GM23338 (cell line): ENCODE data around the gene HERC2. TPM values are rescaled to one million over a fixed set of nuclear protein-coding genes. Genes with fewer than 3 reads are reported as not detected.

ENCODE experiments used
- ATAC-seq: fragments of 200-7000 bp; cut with Tn5 transposase; 3 replicates; pipeline ENCODE4 v1.9.1; 2020
- DNase-seq: peaks from one replicate; pipeline ENCODE4 v3.0.0-alpha.2; 2015; ENCODE audit warnings: low spot score
- H2AFZ ChIP-seq: fragments of 200-600 bp; sonication (generic); 2 replicates; pipeline ENCODE4 v1.8.0; 2016; ENCODE audit warnings: antibody characterized with exemption, mild to moderate bottlenecking, moderate library complexity
- H3F3A ChIP-seq: fragments of 200-600 bp; sonication (generic); replicated peaks from 2 replicates; pipeline ENCODE4 v1.8.0; 2017; ENCODE audit warnings: antibody characterized with exemption, mixed run types, low read depth
- H3K27ac ChIP-seq: fragments of 200-600 bp; sonication (generic); 2 replicates; pipeline ENCODE4 v1.6.1; 2016; ENCODE audit warnings: low read depth
- H3K27me3 ChIP-seq: fragments of 200-600 bp; sonication (generic); 2 replicates; pipeline ENCODE4 v1.8.0; 2016; ENCODE audit warnings: mild to moderate bottlenecking, mixed run types, moderate library complexity; ENCODE audit not compliant: insufficient read depth
- H3K36me3 ChIP-seq: fragments of 200-600 bp; sonication (generic); 2 replicates; pipeline ENCODE4 v1.8.0; 2016; ENCODE audit warnings: mild to moderate bottlenecking; ENCODE audit not compliant: insufficient read depth
- H3K4me1 ChIP-seq: fragments of 200-600 bp; sonication (generic); 2 replicates; pipeline ENCODE4 v1.8.0; 2016; ENCODE audit warnings: mild to moderate bottlenecking, moderate library complexity; ENCODE audit not compliant: insufficient read depth
- H3K4me2 ChIP-seq: fragments of 200-600 bp; sonication (generic); 2 replicates; pipeline ENCODE4 v1.7.1; 2017; ENCODE audit warnings: mixed run types
- H3K4me3 ChIP-seq: fragments of 200-600 bp; sonication (generic); 2 replicates; pipeline ENCODE4 v1.6.1; 2016; ENCODE audit warnings: mixed run types
- H3K79me2 ChIP-seq: fragments of 200-600 bp; sonication (generic); replicated peaks from 2 replicates; pipeline ENCODE4 v1.8.0; 2017; ENCODE audit warnings: mild to moderate bottlenecking; ENCODE audit not compliant: insufficient read depth
- H3K9me2 ChIP-seq: fragments of 200-600 bp; sonication (generic); 2 replicates; pipeline ENCODE4 v1.8.0; 2017; ENCODE audit not compliant: insufficient read depth
- H4K20me1 ChIP-seq: fragments of 200-600 bp; sonication (generic); replicated peaks from 2 replicates; pipeline ENCODE4 v1.8.0; 2017; ENCODE audit warnings: mild to moderate bottlenecking; ENCODE audit not compliant: insufficient read depth
- H3K27ac Mint-ChIP-seq: 2 replicates; pipeline ENCODE4 v1.8.0; 2020; ENCODE audit warnings: inconsistent platforms, mild to moderate bottlenecking, moderate library complexity, mixed read lengths
- H3K27me3 Mint-ChIP-seq: 3 replicates; pipeline ENCODE4 v1.8.0; 2022; ENCODE audit warnings: low read depth, mild to moderate bottlenecking, moderate library complexity, mixed read lengths, inconsistent platforms; ENCODE audit not compliant: insufficient read depth, poor library complexity
- H3K36me3 Mint-ChIP-seq: 3 replicates; pipeline ENCODE4 v1.8.0; 2021; ENCODE audit warnings: low read depth, mild to moderate bottlenecking, inconsistent platforms, moderate library complexity, mixed read lengths
- H3K4me1 Mint-ChIP-seq: 3 replicates; pipeline ENCODE4 v1.8.0; 2020; ENCODE audit warnings: mild to moderate bottlenecking, inconsistent platforms, mixed read lengths
- H3K4me3 Mint-ChIP-seq: 3 replicates; pipeline ENCODE4 v1.8.0; 2021; ENCODE audit warnings: moderate library complexity, mild to moderate bottlenecking, inconsistent platforms, mixed read lengths
- H3K9me3 Mint-ChIP-seq: 3 replicates; pipeline ENCODE4 v1.8.0; 2020; ENCODE audit warnings: moderate library complexity, mild to moderate bottlenecking, inconsistent platforms, mixed read lengths
- EZH2 ChIP-seq: fragments of 200-600 bp; sonication (generic); IDR thresholded peaks from one replicate; pipeline ENCODE4 v1.8.0; 2017; ENCODE audit warnings: antibody characterized with exemption, mild to moderate bottlenecking, low read depth; ENCODE audit not compliant: unreplicated experiment
- EZH2phosphoT487 ChIP-seq: fragments of 200-600 bp; sonication (generic); IDR thresholded peaks from one replicate; pipeline ENCODE4 v1.8.1; 2018; ENCODE audit warnings: antibody characterized with exemption; ENCODE audit not compliant: unreplicated experiment
- JUNB ChIP-seq: IDR thresholded peaks from one replicate; pipeline ENCODE4 v1.6.1; 2016; ENCODE audit warnings: antibody characterized with exemption; ENCODE audit not compliant: unreplicated experiment
- NANOG ChIP-seq: IDR thresholded peaks from 2 replicates; pipeline ENCODE4 v1.6.1; 2016; ENCODE audit warnings: antibody characterized with exemption, borderline replicate concordance
- POLR2AphosphoS5 ChIP-seq: IDR thresholded peaks from 2 replicates; pipeline ENCODE4 v1.6.1; 2016; ENCODE audit warnings: antibody characterized with exemption, low read depth
- REST ChIP-seq: IDR thresholded peaks from one replicate; pipeline ENCODE4 v1.6.1; 2018; ENCODE audit warnings: antibody characterized with exemption; ENCODE audit not compliant: unreplicated experiment
- STAT1 ChIP-seq: IDR thresholded peaks from one replicate; pipeline ENCODE4 v1.6.1; 2016; ENCODE audit warnings: antibody characterized with exemption; ENCODE audit not compliant: unreplicated experiment
- ZNF114 ChIP-seq: fragments of 250-450 bp; sonication (Bioruptor Pico); IDR thresholded peaks from 2 replicates; pipeline ENCODE4 v1.5.0; 2020; ENCODE audit warnings: mild to moderate bottlenecking, moderate library complexity
- ZNF331 ChIP-seq: fragments of 250-450 bp; sonication (Bioruptor Pico); IDR thresholded peaks from 2 replicates; pipeline ENCODE4 v1.5.0; 2020; ENCODE audit warnings: low read depth, mild to moderate bottlenecking, moderate library complexity
- polyA plus RNA-seq: library from polyadenylated mRNA; unstranded; fragments of >200 nt; fragmentation: Nextera tagmentation; extraction: Ambion mirVana; gene quantifications from 2 replicates; pipeline ENCODE4 v1.2.1, GENCODE V29; 2016
- total RNA-seq: library from RNA; depleted of rRNA; stranded (reverse); fragments of >200 nt; shearing (Covaris generic); gene quantifications from 2 replicates; pipeline ENCODE4 v1.2.3, GENCODE V29; 2014
- TF ChIP-seq, protein P1 (sequence below), 2 experiments: fragments of 200-600 bp in 1 of 2; sonication (generic) in 1 of 2; conservative IDR thresholded peaks; 2 replicates each; pipeline versions ENCODE4 v1.5.1 to v1.6.1; 2016 to 2017; ENCODE audit warnings: antibody characterized with exemption in 2 of 2, low read depth in 2 of 2, mild to moderate bottlenecking in 2 of 2, moderate library complexity in 1 of 2
- TF ChIP-seq, protein P2 (sequence below): fragments of 250-450 bp; sonication (Bioruptor Pico); IDR thresholded peaks from 2 replicates; pipeline ENCODE4 v1.5.0; 2020; ENCODE audit warnings: mild to moderate bottlenecking, moderate library complexity

The HERC2 gene
- total and polyA plus RNA-seq, 2 experiments from 2014 or later, result 71.3 to 80.7 TPM

DNA sequence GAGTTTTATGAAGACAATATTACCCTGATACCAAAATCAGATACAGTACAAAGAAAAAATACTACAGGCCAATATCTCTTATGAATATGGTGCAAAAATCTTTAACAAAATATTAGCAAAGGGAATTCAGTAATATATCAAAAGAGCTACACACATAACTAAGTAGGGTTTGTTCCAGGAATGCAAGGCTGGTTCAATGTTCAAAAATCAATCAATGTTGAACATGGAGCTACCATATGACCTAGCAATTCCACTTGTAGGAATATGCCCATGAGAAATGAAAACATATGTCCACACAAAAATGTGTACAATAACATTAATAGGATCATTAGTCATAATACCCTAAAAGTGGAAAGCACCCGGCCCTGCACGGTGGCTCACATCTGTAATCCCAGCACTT is 230.7 kb downstream of the HERC2 start:
- H3K4me1 Mint-ChIP-seq, result peaks cover 8% of the 10 kb centered on the region
- no peak overlapping the region for H3K4me2 ChIP-seq
- H3K4me1 ChIP-seq, result peaks cover 10% of the 10 kb centered on the region
- no peak overlapping the region for H3K27ac Mint-ChIP-seq
- H3K27me3 Mint-ChIP-seq, result peaks cover 39% of the 10 kb centered on the region
- H3K9me2 ChIP-seq, result no peaks in the 10 kb centered on the region
- H3K36me3 ChIP-seq, result no peaks in the 10 kb centered on the region; the same call in 1 of the 2 replicates
- H3F3A ChIP-seq, result no peaks in the 10 kb centered on the region
- no peaks in the 10 kb centered on the region for H3K79me2 ChIP-seq
- peaks cover 4% of the 10 kb centered on the region; the same call in 2 of the 3 replicates for H3K36me3 Mint-ChIP-seq
- ATAC-seq (no peak), DNase-seq (no peak)
- H3K27me3 ChIP-seq, result peaks cover 49% of the 10 kb centered on the region
- no peak overlapping the region for H2AFZ ChIP-seq
- H3K27ac ChIP-seq, result no peak overlapping the region
- H4K20me1 ChIP-seq, result no peaks in the 10 kb centered on the region
- H3K4me3 Mint-ChIP-seq, result no peak overlapping the region
- H3K4me3 ChIP-seq, result no peak overlapping the region
- peaks cover 30% of the 10 kb centered on the region for H3K9me3 Mint-ChIP-seq
- no peak for TF ChIP-seq ZNF331

DNA sequence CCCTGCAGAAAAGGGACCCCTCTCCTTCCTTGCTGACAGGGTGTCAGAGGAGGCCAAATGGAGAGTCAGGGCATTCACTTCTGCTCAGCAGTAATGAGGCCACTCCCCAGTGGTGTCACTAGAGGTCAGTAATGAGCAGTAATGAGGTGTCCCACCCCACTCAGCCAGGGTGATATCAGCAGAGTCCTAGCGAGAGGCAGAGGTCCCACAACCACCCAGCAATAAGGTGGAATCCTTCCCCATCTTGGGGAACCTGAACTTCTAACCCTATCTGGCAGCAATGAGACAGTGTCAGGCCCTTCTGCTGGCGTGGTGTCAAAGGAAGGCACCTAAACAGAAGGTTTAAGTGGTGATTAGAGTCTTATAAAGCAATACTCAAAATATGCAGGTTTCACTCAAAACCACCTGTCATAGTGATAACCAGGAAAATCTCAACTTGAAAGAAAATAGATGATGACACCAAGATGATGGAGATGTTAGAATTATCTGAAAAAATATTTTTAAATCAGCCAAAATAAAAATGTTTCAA is 235.7 kb downstream of the HERC2 start:
- no peak overlapping the region for H3K4me3 Mint-ChIP-seq
- Histone ChIP-seq H3K27ac (no peak overlapping the region), H3K4me1 (no peaks in the 10 kb centered on the region), H3K79me2 (no peaks in the 10 kb centered on the region), H3F3A (no peaks in the 10 kb centered on the region), H3K4me3 (no peak overlapping the region), H3K4me2 (no peak overlapping the region), H4K20me1 (no peaks in the 10 kb centered on the region), H3K27me3 (no peaks in the 10 kb centered on the region), H3K9me2 (no peaks in the 10 kb centered on the region), H3K36me3 (no peaks in the 10 kb centered on the region; the same call in 1 of the 2 replicates), H2AFZ (no peak overlapping the region)
- DNase-seq (peak; percentile 84), ATAC-seq (peak; percentile 100)
- H3K27me3 Mint-ChIP-seq, result peaks cover 2% of the 10 kb centered on the region
- peaks cover 25% of the 10 kb centered on the region for H3K9me3 Mint-ChIP-seq
- H3K27ac Mint-ChIP-seq, result no peak overlapping the region
- H3K4me1 Mint-ChIP-seq, result no peaks in the 10 kb centered on the region
- peaks cover 4% of the 10 kb centered on the region; the same call in 2 of the 3 replicates for H3K36me3 Mint-ChIP-seq
- TF ChIP-seq EZH2 (no peak), JUNB (no peak), NANOG (no peak), EZH2phosphoT487 (no peak), ZNF114 (no peak), POLR2AphosphoS5 (no peak), REST (no peak), STAT1 (no peak)
- TF ChIP-seq, protein P1, sequence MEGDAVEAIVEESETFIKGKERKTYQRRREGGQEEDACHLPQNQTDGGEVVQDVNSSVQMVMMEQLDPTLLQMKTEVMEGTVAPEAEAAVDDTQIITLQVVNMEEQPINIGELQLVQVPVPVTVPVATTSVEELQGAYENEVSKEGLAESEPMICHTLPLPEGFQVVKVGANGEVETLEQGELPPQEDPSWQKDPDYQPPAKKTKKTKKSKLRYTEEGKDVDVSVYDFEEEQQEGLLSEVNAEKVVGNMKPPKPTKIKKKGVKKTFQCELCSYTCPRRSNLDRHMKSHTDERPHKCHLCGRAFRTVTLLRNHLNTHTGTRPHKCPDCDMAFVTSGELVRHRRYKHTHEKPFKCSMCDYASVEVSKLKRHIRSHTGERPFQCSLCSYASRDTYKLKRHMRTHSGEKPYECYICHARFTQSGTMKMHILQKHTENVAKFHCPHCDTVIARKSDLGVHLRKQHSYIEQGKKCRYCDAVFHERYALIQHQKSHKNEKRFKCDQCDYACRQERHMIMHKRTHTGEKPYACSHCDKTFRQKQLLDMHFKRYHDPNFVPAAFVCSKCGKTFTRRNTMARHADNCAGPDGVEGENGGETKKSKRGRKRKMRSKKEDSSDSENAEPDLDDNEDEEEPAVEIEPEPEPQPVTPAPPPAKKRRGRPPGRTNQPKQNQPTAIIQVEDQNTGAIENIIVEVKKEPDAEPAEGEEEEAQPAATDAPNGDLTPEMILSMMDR (conservative IDR thresholded peaks at IDR 0.05; ENCODE audit: low read depth in 2 of 2), result peak; percentile 76 to 84
- TF ChIP-seq, protein P2, sequence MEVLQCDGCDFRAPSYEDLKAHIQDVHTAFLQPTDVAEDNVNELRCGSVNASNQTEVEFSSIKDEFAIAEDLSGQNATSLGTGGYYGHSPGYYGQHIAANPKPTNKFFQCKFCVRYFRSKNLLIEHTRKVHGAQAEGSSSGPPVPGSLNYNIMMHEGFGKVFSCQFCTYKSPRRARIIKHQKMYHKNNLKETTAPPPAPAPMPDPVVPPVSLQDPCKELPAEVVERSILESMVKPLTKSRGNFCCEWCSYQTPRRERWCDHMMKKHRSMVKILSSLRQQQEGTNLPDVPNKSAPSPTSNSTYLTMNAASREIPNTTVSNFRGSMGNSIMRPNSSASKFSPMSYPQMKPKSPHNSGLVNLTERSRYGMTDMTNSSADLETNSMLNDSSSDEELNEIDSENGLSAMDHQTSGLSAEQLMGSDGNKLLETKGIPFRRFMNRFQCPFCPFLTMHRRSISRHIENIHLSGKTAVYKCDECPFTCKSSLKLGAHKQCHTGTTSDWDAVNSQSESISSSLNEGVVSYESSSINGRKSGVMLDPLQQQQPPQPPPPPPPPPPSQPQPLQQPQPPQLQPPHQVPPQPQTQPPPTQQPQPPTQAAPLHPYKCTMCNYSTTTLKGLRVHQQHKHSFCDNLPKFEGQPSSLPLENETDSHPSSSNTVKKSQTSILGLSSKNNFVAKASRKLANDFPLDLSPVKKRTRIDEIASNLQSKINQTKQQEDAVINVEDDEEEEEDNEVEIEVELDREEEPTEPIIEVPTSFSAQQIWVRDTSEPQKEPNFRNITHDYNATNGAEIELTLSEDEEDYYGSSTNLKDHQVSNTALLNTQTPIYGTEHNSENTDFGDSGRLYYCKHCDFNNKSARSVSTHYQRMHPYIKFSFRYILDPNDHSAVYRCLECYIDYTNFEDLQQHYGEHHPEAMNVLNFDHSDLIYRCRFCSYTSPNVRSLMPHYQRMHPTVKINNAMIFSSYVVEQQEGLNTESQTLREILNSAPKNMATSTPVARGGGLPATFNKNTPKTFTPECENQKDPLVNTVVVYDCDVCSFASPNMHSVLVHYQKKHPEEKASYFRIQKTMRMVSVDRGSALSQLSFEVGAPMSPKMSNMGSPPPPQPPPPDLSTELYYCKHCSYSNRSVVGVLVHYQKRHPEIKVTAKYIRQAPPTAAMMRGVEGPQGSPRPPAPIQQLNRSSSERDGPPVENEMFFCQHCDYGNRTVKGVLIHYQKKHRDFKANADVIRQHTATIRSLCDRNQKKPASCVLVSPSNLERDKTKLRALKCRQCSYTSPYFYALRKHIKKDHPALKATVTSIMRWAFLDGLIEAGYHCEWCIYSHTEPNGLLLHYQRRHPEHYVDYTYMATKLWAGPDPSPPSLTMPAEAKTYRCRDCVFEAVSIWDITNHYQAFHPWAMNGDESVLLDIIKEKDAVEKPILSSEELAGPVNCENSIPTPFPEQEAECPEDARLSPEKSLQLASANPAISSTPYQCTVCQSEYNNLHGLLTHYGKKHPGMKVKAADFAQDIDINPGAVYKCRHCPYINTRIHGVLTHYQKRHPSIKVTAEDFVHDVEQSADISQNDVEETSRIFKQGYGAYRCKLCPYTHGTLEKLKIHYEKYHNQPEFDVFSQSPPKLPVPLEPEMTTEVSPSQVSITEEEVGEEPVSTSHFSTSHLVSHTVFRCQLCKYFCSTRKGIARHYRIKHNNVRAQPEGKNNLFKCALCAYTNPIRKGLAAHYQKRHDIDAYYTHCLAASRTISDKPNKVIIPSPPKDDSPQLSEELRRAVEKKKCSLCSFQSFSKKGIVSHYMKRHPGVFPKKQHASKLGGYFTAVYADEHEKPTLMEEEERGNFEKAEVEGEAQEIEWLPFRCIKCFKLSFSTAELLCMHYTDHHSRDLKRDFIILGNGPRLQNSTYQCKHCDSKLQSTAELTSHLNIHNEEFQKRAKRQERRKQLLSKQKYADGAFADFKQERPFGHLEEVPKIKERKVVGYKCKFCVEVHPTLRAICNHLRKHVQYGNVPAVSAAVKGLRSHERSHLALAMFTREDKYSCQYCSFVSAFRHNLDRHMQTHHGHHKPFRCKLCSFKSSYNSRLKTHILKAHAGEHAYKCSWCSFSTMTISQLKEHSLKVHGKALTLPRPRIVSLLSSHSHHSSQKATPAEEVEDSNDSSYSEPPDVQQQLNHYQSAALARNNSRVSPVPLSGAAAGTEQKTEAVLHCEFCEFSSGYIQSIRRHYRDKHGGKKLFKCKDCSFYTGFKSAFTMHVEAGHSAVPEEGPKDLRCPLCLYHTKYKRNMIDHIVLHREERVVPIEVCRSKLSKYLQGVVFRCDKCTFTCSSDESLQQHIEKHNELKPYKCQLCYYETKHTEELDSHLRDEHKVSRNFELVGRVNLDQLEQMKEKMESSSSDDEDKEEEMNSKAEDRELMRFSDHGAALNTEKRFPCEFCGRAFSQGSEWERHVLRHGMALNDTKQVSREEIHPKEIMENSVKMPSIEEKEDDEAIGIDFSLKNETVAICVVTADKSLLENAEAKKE (CRISPR knock-in tag), result peak; percentile 82; the same call in 1 of the 2 replicates
